Stimulated activated CD8-positive, alpha-beta memory T cell treated with anti-CD3 and anti-CD28 coated beads, Interleukin-7, amount 100 ng/mL, for 48 hours (primary cell): ENCODE measurements around the gene HACD1.

Source experiments
- DNase-seq, 2 donors: peaks; one replicate each; pipeline ENCODE4 v3.0.0-alpha.2; 2020; ENCODE audit warnings: low read depth in 1 of 2; ENCODE audit errors: extremely low read depth in 1 of 2

The HACD1 gene

GRCh38 chr10:17617031-17617911 lies at the start of gene HACD1:
TSS of gene HACD1 (minus strand) at chr10:17617374. CDS start at chr10:17617339, 35 bp downstream.
- peak; percentile 18 to 41 for DNase-seq

GRCh38 chr10:17665747-17666146 lies 48.6 kb upstream of the HACD1 start:
- no peak for DNase-seq

GRCh38 chr10:17663450-17663849 lies 46.3 kb upstream of the HACD1 start:
- DNase-seq: no peak

- no peak for DNase-seq
Observed at GRCh38 chr10:17662193-17663138, 45.3 kb upstream of the HACD1 start.

- DNase-seq: no peak
Observed at GRCh38 chr10:17661510-17661909, 44.3 kb upstream of the HACD1 start.

- no peak for DNase-seq
Observed at GRCh38 chr10:17660921-17661320, 43.7 kb upstream of the HACD1 start.

- no peak for DNase-seq
Observed at GRCh38 chr10:17659365-17659764, 42.2 kb upstream of the HACD1 start.

- no peak for DNase-seq
Observed at GRCh38 chr10:17657103-17657500, 39.9 kb upstream of the HACD1 start.

GRCh38 chr10:17655567-17656146 lies 38.5 kb upstream of the HACD1 start:
- no peak for DNase-seq

GRCh38 chr10:17655009-17655408 lies 37.8 kb upstream of the HACD1 start:
- DNase-seq: no peak

- DNase-seq: no peak
Observed at GRCh38 chr10:17652585-17652984, 35.4 kb upstream of the HACD1 start.

GRCh38 chr10:17651896-17652295 lies 34.7 kb upstream of the HACD1 start:
- DNase-seq: no peak

GRCh38 chr10:17650416-17650815 lies 33.2 kb upstream of the HACD1 start:
- no peak for DNase-seq

- DNase-seq: no peak
Observed at GRCh38 chr10:17649836-17650235, 32.7 kb upstream of the HACD1 start.

GRCh38 chr10:17649052-17649451 lies 31.9 kb upstream of the HACD1 start:
- DNase-seq: no peak

- peak; percentile 42 to 80 for DNase-seq
Observed at GRCh38 chr10:17648243-17649035, 31.3 kb upstream of the HACD1 start.

- DNase-seq: no peak
Observed at GRCh38 chr10:17647326-17647725, 30.2 kb upstream of the HACD1 start.

GRCh38 chr10:17645621-17646345 lies 28.6 kb upstream of the HACD1 start:
- no peak for DNase-seq

- DNase-seq: no peak
Observed at GRCh38 chr10:17644485-17644943, 27.3 kb upstream of the HACD1 start.
